OCI-LY1 (cell line): ENCODE data around the gene HOXD8.

Experiments
- CTCF ChIP-seq: fragments of 200-600 bp; sonication (generic), shearing (Covaris generic); IDR thresholded peaks from 2 replicates; pipeline ENCODE4 v1.5.1; 2017; ENCODE audit warnings: mild to moderate bottlenecking, antibody characterized with exemption, low read length, moderate library complexity, mixed read lengths
- EZH2 ChIP-seq: fragments of 200-600 bp; sonication (generic), shearing (Covaris generic); IDR thresholded peaks from 2 replicates; pipeline ENCODE4 v1.8.0; 2017; ENCODE audit warnings: borderline replicate concordance, mixed run types, mild to moderate bottlenecking, antibody characterized with exemption, low read length, moderate library complexity, mixed read lengths

- TF ChIP-seq CTCF (no peak), EZH2 (no peak)
Measured at GRCh38 chr2:176109946-176110345, 19.6 kb upstream of the HOXD8 start.
